Esophagus squamous epithelium (tissue), 5 donors: ENCODE data around the gene DNM3. TPM values are rescaled to one million over a fixed set of nuclear protein-coding genes. Genes with fewer than 3 reads are reported as not detected.

Experiments
- DNase-seq: peaks from one replicate; lab custom pipeline; 2025; lab: John Stamatoyannopoulos, UW
- H3K27ac ChIP-seq, 4 donors: fragments of 200-600 bp; sonication (generic); one replicate each; pipeline ENCODE4 v1.5.1; 2016 to 2019; ENCODE audit warnings: mild to moderate bottlenecking in 1 of 4
- H3K27me3 ChIP-seq, 4 donors: fragments of 200-600 bp; sonication (generic); 1 replicate in 3 of 4; 2 replicates in 1 of 4; pipeline versions ENCODE4 v1.5.1 to v1.6.0; 2017 to 2021; ENCODE audit warnings: antibody characterized with exemption in 1 of 4
- H3K36me3 ChIP-seq, 3 donors: fragments of 200-600 bp; sonication (generic); one replicate each; pipeline ENCODE4 v1.5.1; 2016 to 2019
- H3K4me1 ChIP-seq, 3 donors: fragments of 200-600 bp; sonication (generic); one replicate each; pipeline ENCODE4 v1.5.1; 2017 to 2019
- H3K4me3 ChIP-seq, 4 donors: fragments of 200-600 bp; sonication (generic); 1 replicate in 3 of 4; 2 replicates in 1 of 4; pipeline ENCODE4 v1.5.1; 2016 to 2019; ENCODE audit warnings: mild to moderate bottlenecking in 2 of 4, moderate library complexity in 1 of 4
- H3K9me3 ChIP-seq, 3 donors: fragments of 200-600 bp; sonication (generic); one replicate each; pipeline ENCODE4 v1.5.1; 2016 to 2019
- POLR2A ChIP-seq, 4 donors: fragments of 450-650 bp; IDR thresholded peaks; one replicate each; pipeline ENCODE4 v1.6.1; 2017; ENCODE audit warnings: antibody characterized with exemption in 4 of 4, mild to moderate bottlenecking in 4 of 4, moderate library complexity in 3 of 4
- WGBS, 2 donors: methylation state at CpG; one replicate each; pipeline ENCODE4 v1.1.5; 2018; 5-methylcytosine and 5-hydroxymethylcytosine counted together
- intact Hi-C: fragments of 100-400 bp; cut with DNase I; formaldehyde crosslinking; loops from one replicate; pipeline ENCODE4 v1.15.0; 2022
- total RNA-seq, 4 donors: library from RNA; depleted of rRNA; stranded (reverse); fragments of >200 nt; gene quantifications; one replicate each; pipeline ENCODE4 v1.1.0, GENCODE V29; 2016
- TF ChIP-seq, protein P1 (sequence below), 6 experiments: fragments of 450-650 bp in 4 of 6; fragments of 200-600 bp in 2 of 6; sonication (generic) in 2 of 6; IDR thresholded peaks; one replicate each; pipeline ENCODE4 v1.5.1; 2016 to 2019; ENCODE audit warnings: antibody characterized with exemption in 6 of 6, mild to moderate bottlenecking in 4 of 6, moderate library complexity in 4 of 6
- donor health status: DM: yes; HTN: yes; CAD: no.

Gene DNM3
- total RNA-seq, 4 donors from 2014 or later: 0.91 to 3.2 (median 1.8) TPM

DNA sequence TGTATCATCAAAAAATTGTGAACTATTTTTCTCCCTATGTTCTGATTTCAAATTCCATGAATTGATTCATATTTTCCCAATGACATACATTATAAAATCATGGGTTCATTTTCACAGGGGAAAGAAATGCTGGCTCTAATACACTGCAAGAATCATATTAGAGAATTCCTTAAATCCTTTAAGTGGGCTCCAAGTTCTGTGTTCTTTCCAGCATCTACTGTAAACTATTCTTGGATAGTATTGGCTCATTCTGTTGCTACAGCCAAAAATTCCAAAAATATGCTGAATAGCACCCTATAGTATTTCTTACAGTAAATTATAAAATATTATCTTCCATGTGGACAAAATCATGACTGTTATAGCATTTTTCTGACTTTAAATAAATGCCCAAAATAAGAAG is 560.2 kb downstream of the DNM3 start:
- intact Hi-C loops: loop anchor here (5.0 kb wide), 1 partner anchor 399 kb away; no protein-coding TSS in a partner anchor
- TF ChIP-seq, protein P1, sequence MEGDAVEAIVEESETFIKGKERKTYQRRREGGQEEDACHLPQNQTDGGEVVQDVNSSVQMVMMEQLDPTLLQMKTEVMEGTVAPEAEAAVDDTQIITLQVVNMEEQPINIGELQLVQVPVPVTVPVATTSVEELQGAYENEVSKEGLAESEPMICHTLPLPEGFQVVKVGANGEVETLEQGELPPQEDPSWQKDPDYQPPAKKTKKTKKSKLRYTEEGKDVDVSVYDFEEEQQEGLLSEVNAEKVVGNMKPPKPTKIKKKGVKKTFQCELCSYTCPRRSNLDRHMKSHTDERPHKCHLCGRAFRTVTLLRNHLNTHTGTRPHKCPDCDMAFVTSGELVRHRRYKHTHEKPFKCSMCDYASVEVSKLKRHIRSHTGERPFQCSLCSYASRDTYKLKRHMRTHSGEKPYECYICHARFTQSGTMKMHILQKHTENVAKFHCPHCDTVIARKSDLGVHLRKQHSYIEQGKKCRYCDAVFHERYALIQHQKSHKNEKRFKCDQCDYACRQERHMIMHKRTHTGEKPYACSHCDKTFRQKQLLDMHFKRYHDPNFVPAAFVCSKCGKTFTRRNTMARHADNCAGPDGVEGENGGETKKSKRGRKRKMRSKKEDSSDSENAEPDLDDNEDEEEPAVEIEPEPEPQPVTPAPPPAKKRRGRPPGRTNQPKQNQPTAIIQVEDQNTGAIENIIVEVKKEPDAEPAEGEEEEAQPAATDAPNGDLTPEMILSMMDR (IDR thresholded peaks at IDR 0.05): no peak
- TF ChIP-seq POLR2A (IDR thresholded peaks at IDR 0.05): no peak
- DNase-seq: no peak
- Histone ChIP-seq H3K4me1 (peaks cover 0 to 37% (median 0%) of the 10 kb centered on the region in 3 donors), H3K36me3 (no peaks in the 10 kb centered on the region), H3K27ac (no peak overlapping the region), H3K27me3 (no peaks in the 10 kb centered on the region), H3K4me3 (no peak overlapping the region), H3K9me3 (no peaks in the 10 kb centered on the region)

DNA sequence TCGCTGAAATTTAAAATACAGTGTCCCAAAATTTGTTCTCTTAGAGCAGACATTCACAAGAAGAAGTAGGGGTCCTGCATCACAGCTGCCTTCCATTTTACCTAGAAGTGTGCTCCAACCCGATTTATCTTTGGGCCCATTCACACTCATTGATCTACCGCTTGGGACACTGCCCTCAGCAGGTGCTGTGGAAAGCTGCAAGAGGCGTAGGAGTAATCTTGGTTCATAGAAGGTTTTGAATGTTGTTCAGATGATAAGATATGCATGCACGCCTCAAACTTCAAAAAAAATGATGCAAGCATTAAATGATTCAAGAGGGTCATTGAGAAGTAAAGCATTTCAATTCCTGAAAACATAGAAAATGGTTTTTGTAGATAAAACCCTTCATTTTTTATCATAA is 560.6 kb downstream of the DNM3 start:
- WGBS, 2 donors: 83 to 94% methylated on average over 5 of the region's 5 CpGs
- Histone ChIP-seq H3K4me3 (no peak overlapping the region), H3K36me3 (no peaks in the 10 kb centered on the region), H3K9me3 (no peaks in the 10 kb centered on the region), H3K4me1 (peaks cover 0 to 35% (median 0%) of the 10 kb centered on the region in 3 donors), H3K27ac (no peak overlapping the region), H3K27me3 (no peaks in the 10 kb centered on the region)
- no peak for DNase-seq
- intact Hi-C loops: loop anchor here (5.0 kb wide), 1 partner anchor 400 kb away; no protein-coding TSS in a partner anchor
- no peak for TF ChIP-seq POLR2A (IDR thresholded peaks at IDR 0.05)
- TF ChIP-seq, protein P1 (IDR thresholded peaks at IDR 0.05): peak in 1 of 6 experiments; percentile 12

DNA sequence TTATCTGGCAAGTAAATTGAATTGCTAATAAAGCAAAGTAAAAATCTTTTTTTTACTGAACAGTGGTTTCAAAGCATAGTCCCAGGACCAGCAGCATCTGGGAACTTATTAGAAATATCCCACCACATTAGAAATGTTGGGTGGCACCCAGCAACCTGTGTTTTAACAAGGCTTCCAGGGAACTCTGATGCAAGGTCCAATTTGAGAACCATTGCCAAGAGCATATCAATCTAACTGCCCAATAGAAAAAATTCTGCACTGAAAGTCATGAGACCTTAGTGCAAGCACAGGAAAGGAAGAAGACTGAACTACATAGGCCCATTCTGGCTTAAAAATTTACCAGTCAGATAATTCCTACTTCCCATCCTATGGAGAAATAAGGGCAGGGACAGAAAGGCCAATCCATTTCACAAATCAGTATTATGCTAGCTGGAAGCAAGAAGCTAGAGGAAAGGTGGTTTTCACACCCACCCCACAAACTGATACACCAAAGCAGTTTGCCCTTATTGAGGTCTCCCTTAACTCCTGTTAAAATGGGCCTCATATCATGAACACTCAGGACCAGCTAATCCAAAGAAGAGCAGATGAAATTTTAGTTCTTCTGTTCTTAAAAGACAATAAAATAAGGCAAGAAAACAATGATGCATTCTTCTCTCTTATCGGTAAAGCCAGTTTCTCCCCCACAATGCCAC is 561.7 kb downstream of the DNM3 start:
- Histone ChIP-seq H3K27me3 (no peaks in the 10 kb centered on the region), H3K4me3 (no peak overlapping the region), H3K36me3 (no peaks in the 10 kb centered on the region), H3K27ac (no peak overlapping the region), H3K4me1 (peaks cover 0 to 23% (median 0%) of the 10 kb centered on the region in 3 donors), H3K9me3 (no peaks in the 10 kb centered on the region)
- no peak for DNase-seq
- whole genome bisulfite sequencing, 2 donors: 76 to 93% methylated on average over 1 of the region's 1 CpG
- no peak for TF ChIP-seq POLR2A (IDR thresholded peaks at IDR 0.05)
- TF ChIP-seq, protein P1 (IDR thresholded peaks at IDR 0.05): no peak
- intact Hi-C loops: loop anchor here (5.0 kb wide), 1 partner anchor 401 kb away; no protein-coding TSS in a partner anchor

DNA sequence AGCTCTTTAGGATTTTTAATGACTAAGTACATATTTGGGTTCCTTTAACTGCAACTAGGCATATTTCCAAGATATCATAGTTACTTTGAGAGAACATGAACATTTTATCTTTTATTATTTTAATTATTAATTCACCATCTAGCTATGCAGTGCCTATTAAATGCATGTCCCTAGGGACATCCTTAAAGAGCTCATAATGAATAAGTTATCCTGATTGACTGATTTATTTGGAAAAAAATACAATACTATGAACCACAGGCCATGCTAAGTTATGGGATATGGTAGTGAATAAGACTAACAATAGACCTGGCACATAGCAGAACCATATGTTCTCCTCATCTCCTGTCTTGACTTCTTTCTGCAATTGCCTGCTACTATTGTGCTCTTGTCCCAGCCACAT is 562.8 kb downstream of the DNM3 start:
- Histone ChIP-seq H3K36me3 (no peaks in the 10 kb centered on the region), H3K27me3 (no peaks in the 10 kb centered on the region), H3K27ac (no peak overlapping the region), H3K9me3 (no peaks in the 10 kb centered on the region), H3K4me3 (no peak overlapping the region), H3K4me1 (peaks cover 0 to 12% (median 0%) of the 10 kb centered on the region in 3 donors)
- TF ChIP-seq, protein P1 (IDR thresholded peaks at IDR 0.05): no peak
- no peak for TF ChIP-seq POLR2A (IDR thresholded peaks at IDR 0.05)
- DNase-seq: no peak
- intact Hi-C loops: loop anchor here (5.0 kb wide), 1 partner anchor 402 kb away; no protein-coding TSS in a partner anchor

DNA sequence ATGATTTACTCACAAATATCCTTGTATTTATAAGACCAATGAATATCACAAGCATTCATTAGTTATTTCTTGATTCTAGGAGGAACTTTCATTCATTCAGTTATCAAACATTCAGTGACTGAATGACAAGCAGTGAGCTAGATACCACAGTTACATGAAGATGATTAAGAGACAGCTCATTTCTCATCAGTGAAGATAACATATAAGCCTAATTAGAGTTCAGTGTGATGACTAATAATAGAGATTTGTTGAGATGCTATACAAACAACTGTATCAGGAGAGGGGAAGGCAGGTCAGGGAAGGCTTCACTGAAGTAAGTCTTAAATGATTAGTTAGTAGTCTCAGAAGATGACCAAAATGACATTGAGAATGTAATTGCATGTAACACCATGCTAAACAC is 564.6 kb downstream of the DNM3 start:
- no peaks in the 10 kb centered on the region for H3K27me3 ChIP-seq
- intact Hi-C loops: no loop called here
- no peaks in the 10 kb centered on the region for H3K4me1 ChIP-seq
- H3K27ac ChIP-seq: no peak overlapping the region
- no peaks in the 10 kb centered on the region for H3K9me3 ChIP-seq
- no peak for DNase-seq
- H3K4me3 ChIP-seq: no peak overlapping the region
- no peaks in the 10 kb centered on the region for H3K36me3 ChIP-seq
- TF ChIP-seq, protein P1 (IDR thresholded peaks at IDR 0.05): no peak
- TF ChIP-seq POLR2A (IDR thresholded peaks at IDR 0.05): no peak
